SK-N-MC (cell line): Measurements from ENCODE around the gene SLC35F1.

Source experiments
- EZH2 ChIP-seq: fragments of 200-600 bp; sonication (generic); IDR thresholded peaks from one replicate; pipeline ENCODE4 v1.6.1; 2017; ENCODE audit warnings: antibody characterized with exemption
- POLR2AphosphoS5 ChIP-seq: IDR thresholded peaks from 2 replicates; pipeline ENCODE4 v1.6.1; 2012; ENCODE audit warnings: mild to moderate bottlenecking, low read depth, low read length, borderline replicate concordance

DNA sequence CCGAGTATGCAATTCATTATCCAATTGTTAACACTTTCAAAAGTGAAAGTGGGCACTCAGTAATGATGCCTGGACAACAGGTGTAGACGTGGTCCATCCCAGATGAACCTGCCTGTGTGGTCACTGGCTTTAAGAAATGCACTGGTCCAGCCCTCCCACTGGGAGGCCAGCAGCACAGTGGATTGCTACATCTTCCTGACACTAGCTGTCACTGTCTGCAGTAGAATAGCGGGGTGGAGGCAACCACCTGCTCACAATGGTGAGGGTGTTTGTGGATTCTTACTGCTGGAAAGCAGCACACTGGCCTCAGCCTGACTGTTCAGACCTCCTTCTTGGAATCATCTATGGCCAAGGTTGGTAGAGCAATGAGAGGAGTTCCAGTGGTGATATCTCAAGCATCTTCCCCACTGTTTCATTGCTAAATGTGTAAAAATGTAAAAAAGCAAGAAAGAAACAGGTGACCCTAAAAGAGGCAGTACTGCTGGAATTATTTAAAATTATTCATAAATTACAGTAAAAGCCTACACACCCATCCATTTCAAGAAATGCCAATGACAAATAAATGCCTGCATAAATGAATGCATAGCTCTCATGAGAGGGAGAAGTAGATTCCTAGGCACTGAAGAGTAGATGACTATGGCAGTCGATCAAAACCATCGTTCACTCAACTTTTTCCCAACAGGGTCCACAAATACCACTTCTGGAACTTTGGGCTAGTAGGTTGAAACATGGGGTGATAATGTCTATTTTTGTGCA, 413.0 kb downstream of the SLC35F1 start:
- TF ChIP-seq EZH2 (no peak), POLR2AphosphoS5 (no peak)
